B cell (primary cell): ENCODE measurements around the gene THSD7B. TPM values are rescaled to one million over a fixed set of nuclear protein-coding genes. Genes with fewer than 3 reads are reported as not detected.

Source experiments
- ATAC-seq: fragments of 200-7000 bp; cut with Tn5 transposase; one replicate; pipeline ENCODE4 v1.10.0; 2021; ENCODE audit warnings: low read depth, mild to moderate bottlenecking, moderate number of reproducible peaks, moderate library complexity
- CTCF ChIA-PET: fragments of 350-600 bp; sonication (Branson Sonifier 250); formaldehyde crosslinking; loops from one replicate; lab custom pipeline; 2021; ENCODE audit warnings: antibody characterized with exemption, inconsistent platforms; lab: Charles Lee
- POLR2A ChIA-PET: fragments of 350-600 bp; sonication (Branson Sonifier 250); formaldehyde crosslinking; loops from one replicate; lab custom pipeline; 2021; ENCODE audit warnings: antibody characterized with exemption; lab: Charles Lee
- DNase-seq: peaks from one replicate; pipeline ENCODE4 v3.0.0; 2013
- H2AFZ ChIP-seq: 2 replicates; pipeline ENCODE4 v1.6.1; 2012; ENCODE audit warnings: mild to moderate bottlenecking, low read depth, low read length; ENCODE audit not compliant: insufficient read depth, poor library complexity, severe bottlenecking
- H3K27ac ChIP-seq, 2 donors: 1 replicate in 1 of 2; 2 replicates in 1 of 2; pipeline ENCODE4 v1.5.1; 2012 to 2013; ENCODE audit warnings: low read length in 2 of 2, mild to moderate bottlenecking in 2 of 2, moderate library complexity in 1 of 2
- H3K27me3 ChIP-seq, 4 experiments: fragments of 200-600 bp in 1 of 4; sonication (generic) in 1 of 4; replicated peaks in 1 of 4; 1 replicate in 2 of 4; 2 replicates in 2 of 4; pipeline versions ENCODE4 v1.6.1 to v1.7.0; 2013 to 2016; ENCODE audit warnings: low read length in 3 of 4, mild to moderate bottlenecking in 2 of 4, mixed read lengths in 1 of 4, moderate library complexity in 1 of 4; ENCODE audit not compliant: insufficient read depth in 4 of 4, control insufficient read depth in 3 of 4; ENCODE audit errors: control extremely low read depth in 1 of 4
- H3K36me3 ChIP-seq, 2 experiments: replicated peaks in 1 of 2; 1 replicate in 1 of 2; 2 replicates in 1 of 2; pipeline versions ENCODE4 v1.6.1 to v1.7.1; 2013; ENCODE audit warnings: low read length in 1 of 2; ENCODE audit not compliant: insufficient read depth in 2 of 2, control insufficient read depth in 1 of 2; ENCODE audit errors: control extremely low read depth in 1 of 2, extremely low read depth in 1 of 2
- H3K4me1 ChIP-seq, 2 donors: fragments of 200-600 bp in 1 of 2; sonication (generic) in 1 of 2; 1 replicate in 1 of 2; 2 replicates in 1 of 2; pipeline versions ENCODE4 v1.5.1 to v1.6.1; 2013 to 2017; ENCODE audit warnings: low read length in 2 of 2; ENCODE audit not compliant: control insufficient read depth in 2 of 2, insufficient read depth in 2 of 2
- H3K4me2 ChIP-seq: replicated peaks from 2 replicates; pipeline ENCODE3; 2012; ENCODE audit warnings: mild to moderate bottlenecking, low read depth, low read length; ENCODE audit not compliant: poor library complexity, severe bottlenecking
- H3K4me3 ChIP-seq, 5 experiments: fragments of 200-600 bp in 1 of 5; sonication (generic) in 1 of 5; 1 replicate in 3 of 5; 2 replicates in 2 of 5; pipeline versions ENCODE4 v1.5.1 to v1.7.0; 2011 to 2016; ENCODE audit warnings: low read length in 4 of 5, mild to moderate bottlenecking in 4 of 5, low read depth in 2 of 5, control low read depth in 1 of 5, moderate library complexity in 1 of 5; ENCODE audit not compliant: insufficient read depth in 1 of 5; ENCODE audit errors: control extremely low read depth in 1 of 5, extremely low read depth in 1 of 5
- H3K79me2 ChIP-seq: fragments of 200-600 bp; sonication (generic); one replicate; pipeline ENCODE4 v1.6.0; 2016; ENCODE audit warnings: low read length; ENCODE audit not compliant: control insufficient read depth, insufficient read depth
- H3K9ac ChIP-seq: fragments of 200-600 bp; sonication (generic); 2 replicates; pipeline ENCODE4 v1.6.1; 2017; ENCODE audit warnings: mild to moderate bottlenecking, low read length, moderate library complexity
- H3K9me3 ChIP-seq, 3 donors: one replicate each; pipeline versions ENCODE4 v1.6.1 to v1.7.1; 2013; ENCODE audit warnings: low read length in 2 of 3; ENCODE audit not compliant: control insufficient read depth in 2 of 3, insufficient read depth in 1 of 3; ENCODE audit errors: control extremely low read depth in 1 of 3
- H4K20me1 ChIP-seq: 2 replicates; pipeline ENCODE4 v1.6.0; 2012; ENCODE audit warnings: mild to moderate bottlenecking, low read length; ENCODE audit not compliant: insufficient read depth, control insufficient read depth, poor library complexity, severe bottlenecking
- H3K27ac Mint-ChIP-seq: one replicate; pipeline ENCODE4 v1.8.0; 2021; ENCODE audit warnings: mixed read lengths
- H3K27me3 Mint-ChIP-seq: one replicate; pipeline ENCODE4 v1.8.0; 2021; ENCODE audit warnings: mixed read lengths
- H3K4me1 Mint-ChIP-seq: one replicate; pipeline ENCODE4 v1.8.0; 2021; ENCODE audit warnings: mixed read lengths
- H3K4me3 Mint-ChIP-seq: one replicate; pipeline ENCODE4 v1.8.0; 2021; ENCODE audit warnings: mixed read lengths
- H3K9me3 Mint-ChIP-seq: one replicate; pipeline ENCODE4 v1.8.0; 2022; ENCODE audit warnings: mixed read lengths; ENCODE audit not compliant: insufficient read depth
- EZH2 ChIP-seq: IDR thresholded peaks from 2 replicates; pipeline ENCODE4 v1.6.1; 2012; ENCODE audit warnings: borderline replicate concordance, low read depth, mild to moderate bottlenecking, moderate library complexity, low read length; ENCODE audit not compliant: insufficient read depth, poor library complexity, severe bottlenecking
- WGBS: methylation state at CpG from one replicate; pipeline ENCODE4 v1.1.5; 2013; ENCODE audit warnings: missing lambda C conversion rate; ENCODE audit not compliant: insufficient coverage; 5-methylcytosine and 5-hydroxymethylcytosine counted together
- intact Hi-C: fragments of 100-400 bp; cut with micrococcal nuclease; formaldehyde crosslinking; loops from one replicate; pipeline ENCODE4 v1.10.0; 2022
- polyA plus RNA-seq: library from polyadenylated mRNA; depleted of rRNA; stranded (reverse); fragments of >200 nt; gene quantifications from 2 replicates; pipeline ENCODE4 v1.2.3, GENCODE V29; 2012
- total RNA-seq, 2 donors: library from RNA; stranded (reverse); fragments of 120-200 nt in 1 of 2; gene quantifications; 1 replicate in 1 of 2; 2 replicates in 1 of 2; pipeline versions ENCODE4 v1.2.3 to v1.2.4, GENCODE V29; 2013 to 2022
- TF ChIP-seq, protein P1 (sequence below): fragments of 200-600 bp; IDR thresholded peaks from one replicate; pipeline ENCODE4 v1.8.0; 2022; ENCODE audit warnings: antibody characterized with exemption, mild to moderate bottlenecking

The THSD7B gene
- total and polyA plus RNA-seq, 2 donors (not counting 1 experiment from before 2014, with no cell fraction given) = 0.76 TPM; not detected in 1

GRCh38 chr2:137091704-137092103 lies 326.4 kb downstream of the THSD7B start:
- no peaks in the 10 kb centered on the region for H3K36me3 ChIP-seq
- Mint-ChIP-seq H3K4me3 (no peak overlapping the region), H3K9me3 (peaks cover 3% of the 10 kb centered on the region), H3K4me1 (no peaks in the 10 kb centered on the region), H3K27ac (no peak overlapping the region), H3K27me3 (no peaks in the 10 kb centered on the region)
- no peak for DNase-seq
- POLR2A ChIA-PET = no interaction called here
- H2AFZ ChIP-seq = no peak overlapping the region
- ATAC-seq = no peak
- no peaks in the 10 kb centered on the region for H3K4me1 ChIP-seq
- no peak for TF ChIP-seq EZH2
- TF ChIP-seq, protein P1, sequence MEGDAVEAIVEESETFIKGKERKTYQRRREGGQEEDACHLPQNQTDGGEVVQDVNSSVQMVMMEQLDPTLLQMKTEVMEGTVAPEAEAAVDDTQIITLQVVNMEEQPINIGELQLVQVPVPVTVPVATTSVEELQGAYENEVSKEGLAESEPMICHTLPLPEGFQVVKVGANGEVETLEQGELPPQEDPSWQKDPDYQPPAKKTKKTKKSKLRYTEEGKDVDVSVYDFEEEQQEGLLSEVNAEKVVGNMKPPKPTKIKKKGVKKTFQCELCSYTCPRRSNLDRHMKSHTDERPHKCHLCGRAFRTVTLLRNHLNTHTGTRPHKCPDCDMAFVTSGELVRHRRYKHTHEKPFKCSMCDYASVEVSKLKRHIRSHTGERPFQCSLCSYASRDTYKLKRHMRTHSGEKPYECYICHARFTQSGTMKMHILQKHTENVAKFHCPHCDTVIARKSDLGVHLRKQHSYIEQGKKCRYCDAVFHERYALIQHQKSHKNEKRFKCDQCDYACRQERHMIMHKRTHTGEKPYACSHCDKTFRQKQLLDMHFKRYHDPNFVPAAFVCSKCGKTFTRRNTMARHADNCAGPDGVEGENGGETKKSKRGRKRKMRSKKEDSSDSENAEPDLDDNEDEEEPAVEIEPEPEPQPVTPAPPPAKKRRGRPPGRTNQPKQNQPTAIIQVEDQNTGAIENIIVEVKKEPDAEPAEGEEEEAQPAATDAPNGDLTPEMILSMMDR = no peak
- intact Hi-C loops = no loop called here
- H4K20me1 ChIP-seq = no peaks in the 10 kb centered on the region
- H3K4me3 ChIP-seq = no peak overlapping the region
- no peak overlapping the region for H3K27ac ChIP-seq
- H3K9ac ChIP-seq = no peak overlapping the region
- H3K4me2 ChIP-seq = no peak overlapping the region
- no peaks in the 10 kb centered on the region for H3K27me3 ChIP-seq
- H3K79me2 ChIP-seq = no peaks in the 10 kb centered on the region
- no CpG with 5 or more reads among the region's 3 CpGs for WGBS
- CTCF ChIA-PET = interaction anchor here (0.7 kb wide), 1 partner anchor 1730 kb away, joined by 3 read pairs; no protein-coding TSS in a partner anchor
- H3K9me3 ChIP-seq = peaks cover 0 to 1% (median 0%) of the 10 kb centered on the region in 3 donors

DNA sequence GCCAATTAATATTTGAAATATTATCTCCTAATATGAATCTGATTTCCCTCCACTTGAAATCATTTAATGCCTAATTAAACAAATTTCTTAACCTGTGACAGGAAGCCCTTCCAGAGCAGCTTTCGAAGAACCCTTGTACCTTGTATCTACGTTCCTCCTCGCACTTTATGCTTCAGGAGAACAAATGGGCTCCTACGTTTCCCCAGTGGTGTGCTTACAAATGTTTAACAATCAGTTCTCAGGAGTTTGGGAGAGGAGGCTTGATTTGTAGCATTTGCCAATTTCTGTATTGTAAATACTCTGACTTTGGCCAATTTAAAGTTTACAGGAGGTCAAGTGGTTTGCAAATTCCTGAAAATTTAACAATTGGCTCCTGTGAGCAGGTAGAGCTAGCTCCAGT lies 327.8 kb downstream of the THSD7B start:
- Histone ChIP-seq H3K4me1 (no peaks in the 10 kb centered on the region), H3K9me3 (peaks cover 0 to 1% (median 0%) of the 10 kb centered on the region in 3 donors), H3K36me3 (no peaks in the 10 kb centered on the region), H3K27ac (no peak overlapping the region), H3K4me2 (no peak overlapping the region), H3K4me3 (no peak overlapping the region), H2AFZ (no peak overlapping the region), H3K9ac (no peak overlapping the region), H3K79me2 (no peaks in the 10 kb centered on the region), H4K20me1 (no peaks in the 10 kb centered on the region), H3K27me3 (no peaks in the 10 kb centered on the region)
- CTCF ChIA-PET = no interaction called here
- no peaks in the 10 kb centered on the region for H3K27me3 Mint-ChIP-seq
- DNase-seq (no peak), ATAC-seq (no peak)
- peaks cover 3% of the 10 kb centered on the region for H3K9me3 Mint-ChIP-seq
- no peak overlapping the region for H3K4me3 Mint-ChIP-seq
- 92% methylated on average over 4 of the region's 4 CpGs for WGBS
- TF ChIP-seq EZH2 = no peak
- no peaks in the 10 kb centered on the region for H3K4me1 Mint-ChIP-seq
- POLR2A ChIA-PET = no interaction called here
- intact Hi-C loops = no loop called here
- no peak overlapping the region for H3K27ac Mint-ChIP-seq
